HL-60 (cell line): Measurements from ENCODE around the gene OVOL1.
A peak's percentile ranks its signal among the peaks of the same experiment; 100 is the strongest.

Experiments used
- DNase-seq, 2 experiments: peaks; one replicate each; pipeline ENCODE4 v3.0.0-alpha.2; 2010 to 2020; ENCODE audit warnings: low read depth in 1 of 2, low spot score in 1 of 2
- H3K27ac ChIP-seq: fragments of 250-450 bp; sonication (Bioruptor Pico); replicated peaks from 2 replicates; pipeline ENCODE4 v1.5.1; 2020; ENCODE audit warnings: mild to moderate bottlenecking, moderate library complexity
- H3K27me3 ChIP-seq: fragments of 250-450 bp; sonication (Bioruptor Pico); 2 replicates; pipeline ENCODE4 v1.5.1; 2021; ENCODE audit warnings: mild to moderate bottlenecking, moderate library complexity; ENCODE audit not compliant: insufficient read depth, poor library complexity, severe bottlenecking
- H3K4me3 ChIP-seq: replicated peaks from 2 replicates; pipeline ENCODE4 v1.5.1; 2011; ENCODE audit warnings: mild to moderate bottlenecking, control low read depth, low read length; ENCODE audit not compliant: insufficient read depth
- GABPA ChIP-seq: IDR thresholded peaks from 2 replicates; pipeline ENCODE4 v1.6.1; 2012; ENCODE audit warnings: low read depth
- POLR2AphosphoS5 ChIP-seq: IDR thresholded peaks from 2 replicates; pipeline ENCODE4 v1.6.1; 2012; ENCODE audit warnings: low read depth
- REST ChIP-seq: IDR thresholded peaks from 2 replicates; pipeline ENCODE4 v1.6.1; 2012; ENCODE audit warnings: low read depth; ENCODE audit not compliant: insufficient replicate concordance
- SPI1 ChIP-seq: IDR thresholded peaks from 2 replicates; pipeline ENCODE4 v1.6.1; 2012; ENCODE audit warnings: low read depth, mild to moderate bottlenecking, borderline replicate concordance
- long read RNA-seq: library from polyadenylated mRNA; unstranded; transcript quantifications from one replicate; pipeline ENCODE4 v2.0.0, GENCODE V29; 2020
- TF ChIP-seq, protein P1 (sequence below): IDR thresholded peaks from one replicate; pipeline ENCODE4 v1.5.1; 2011; ENCODE audit warnings: low read length, control low read depth, inconsistent platforms; ENCODE audit not compliant: insufficient read depth

Gene OVOL1
- long read RNA-seq = 0 reads

GRCh38 chr11:65786786-65787636, at the start of gene OVOL1:
OVOL1 (plus strand) TSS chr11:65787063; CDS start chr11:65787374, 311 bp downstream.
- Histone ChIP-seq H3K27me3 (peaks cover 37% of the 10 kb centered on the region), H3K4me3 (no peak within 1 kb of the TSS), H3K27ac (no peak within 1 kb of the TSS)
- DNase-seq = peak in 1 of 2 experiments; percentile 35
- TF ChIP-seq, protein P1, sequence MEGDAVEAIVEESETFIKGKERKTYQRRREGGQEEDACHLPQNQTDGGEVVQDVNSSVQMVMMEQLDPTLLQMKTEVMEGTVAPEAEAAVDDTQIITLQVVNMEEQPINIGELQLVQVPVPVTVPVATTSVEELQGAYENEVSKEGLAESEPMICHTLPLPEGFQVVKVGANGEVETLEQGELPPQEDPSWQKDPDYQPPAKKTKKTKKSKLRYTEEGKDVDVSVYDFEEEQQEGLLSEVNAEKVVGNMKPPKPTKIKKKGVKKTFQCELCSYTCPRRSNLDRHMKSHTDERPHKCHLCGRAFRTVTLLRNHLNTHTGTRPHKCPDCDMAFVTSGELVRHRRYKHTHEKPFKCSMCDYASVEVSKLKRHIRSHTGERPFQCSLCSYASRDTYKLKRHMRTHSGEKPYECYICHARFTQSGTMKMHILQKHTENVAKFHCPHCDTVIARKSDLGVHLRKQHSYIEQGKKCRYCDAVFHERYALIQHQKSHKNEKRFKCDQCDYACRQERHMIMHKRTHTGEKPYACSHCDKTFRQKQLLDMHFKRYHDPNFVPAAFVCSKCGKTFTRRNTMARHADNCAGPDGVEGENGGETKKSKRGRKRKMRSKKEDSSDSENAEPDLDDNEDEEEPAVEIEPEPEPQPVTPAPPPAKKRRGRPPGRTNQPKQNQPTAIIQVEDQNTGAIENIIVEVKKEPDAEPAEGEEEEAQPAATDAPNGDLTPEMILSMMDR = no peak
- no peak for TF ChIP-seq POLR2AphosphoS5
- no peak for TF ChIP-seq GABPA
- no peak for TF ChIP-seq REST
- TF ChIP-seq SPI1 = no peak

DNA sequence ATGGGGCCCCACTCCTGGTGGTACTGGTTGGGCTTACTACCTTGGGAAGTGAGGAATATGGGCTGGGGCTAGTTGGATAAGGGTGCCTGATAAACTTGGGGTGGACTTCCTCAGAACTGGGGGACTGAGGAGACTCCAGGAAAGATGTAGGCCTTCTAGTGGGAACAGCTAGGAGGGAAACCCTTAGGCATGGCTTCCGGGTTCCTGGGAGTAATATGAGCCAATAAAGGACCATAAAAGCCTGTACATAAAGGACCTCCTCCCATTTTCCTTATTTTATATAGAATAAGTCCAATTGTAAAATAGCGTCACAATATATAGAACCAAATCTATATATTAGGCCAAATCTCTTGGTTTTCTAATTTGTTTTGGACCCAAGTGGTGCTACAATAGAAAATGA, 47.8 kb upstream of the OVOL1 start:
- no peak overlapping the region for H3K4me3 ChIP-seq
- TF ChIP-seq POLR2AphosphoS5 = no peak
- TF ChIP-seq, protein P1 = no peak
- TF ChIP-seq GABPA = no peak
- H3K27ac ChIP-seq = no peak overlapping the region
- no peaks in the 10 kb centered on the region for H3K27me3 ChIP-seq
- DNase-seq = no peak

- Histone ChIP-seq H3K27ac (no peak overlapping the region), H3K27me3 (no peaks in the 10 kb centered on the region), H3K4me3 (no peak overlapping the region)
- TF ChIP-seq POLR2AphosphoS5 = no peak
- no peak for TF ChIP-seq SPI1
- TF ChIP-seq REST = no peak
- no peak for TF ChIP-seq GABPA
- DNase-seq = no peak
Observed at GRCh38 chr11:65741185-65741584, 45.7 kb upstream of the OVOL1 start.

DNA sequence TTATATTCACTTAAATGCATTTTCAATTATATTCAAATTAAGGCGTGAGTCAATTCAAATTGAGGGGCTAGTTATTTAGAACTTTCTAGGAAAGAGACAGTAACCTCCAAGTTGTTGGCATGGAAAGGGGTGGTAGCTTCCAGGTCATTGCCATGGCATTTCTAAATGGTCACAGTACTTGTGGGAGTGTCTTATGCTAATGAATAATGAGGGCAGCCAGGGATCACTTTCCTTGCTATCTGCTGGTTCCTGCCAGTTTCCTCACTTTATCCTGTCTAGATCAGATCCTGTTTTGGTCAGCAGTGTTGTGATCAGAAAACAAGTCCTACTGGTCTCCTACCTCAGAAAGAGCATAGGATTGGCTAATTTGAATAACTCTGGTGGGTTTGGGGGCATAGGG, 44.5 kb upstream of the OVOL1 start:
- DNase-seq = no peak
- TF ChIP-seq SPI1 (no peak), REST (no peak), POLR2AphosphoS5 (no peak), GABPA (no peak)
- TF ChIP-seq, protein P1 = no peak
- H3K27ac ChIP-seq = no peak overlapping the region
- no peaks in the 10 kb centered on the region for H3K27me3 ChIP-seq
- H3K4me3 ChIP-seq = no peak overlapping the region
